Measurements from ENCODE around the gene RICTOR. TPM values are rescaled to one million over a fixed set of nuclear protein-coding genes. Genes with fewer than 3 reads are reported as not detected.

The RICTOR gene
- polyA plus RNA-seq, 2 of the 4 experiments (the other 2 are of a cell fraction), result 6.5 to 28.5 TPM

- TF ChIP-seq CTCF (IDR thresholded peaks at IDR 0.05) (no peak), POLR2AphosphoS2 (conservative IDR thresholded peaks at IDR 0.05; ENCODE audit: low read length) (no peak), PBX3 (IDR thresholded peaks at IDR 0.05) (no peak), TP53 (CRISPR knock-in tag; IDR thresholded peaks at IDR 0.05) (no peak), FOSL2 (IDR thresholded peaks at IDR 0.05) (no peak), FOSL2 (CRISPR knock-in tag; IDR thresholded peaks at IDR 0.05) (no peak)
These were observed 177.4 kb downstream of the RICTOR start (continued) for GRCh38 chr5:38896760-38897159.

GRCh38 chr5:38892363-38892762, 181.8 kb downstream of the RICTOR start:
- TF ChIP-seq EHF (CRISPR knock-in tag; IDR thresholded peaks at IDR 0.05) (no peak), CEBPB (IDR thresholded peaks at IDR 0.05) (no peak), POLR2AphosphoS2 (conservative IDR thresholded peaks at IDR 0.05; ENCODE audit: low read length) (no peak; the same call in 1 of the 2 replicates), RNF2 (IDR thresholded peaks at IDR 0.05; ENCODE audit: borderline replicate concordance, low read depth) (no peak), BHLHE40 (IDR thresholded peaks at IDR 0.05; ENCODE audit: low read depth, low read length) (no peak), GATA3 (IDR thresholded peaks at IDR 0.05; ENCODE audit: borderline replicate concordance) (no peak), REST (IDR thresholded peaks at IDR 0.05) (no peak), MYC (IDR thresholded peaks at IDR 0.05; ENCODE audit: borderline replicate concordance, low read length) (no peak), FOXS1 (CRISPR knock-in tag; IDR thresholded peaks at IDR 0.05) (no peak), CHD2 (IDR thresholded peaks at IDR 0.05; ENCODE audit: low read length, partially characterized antibody) (no peak), RARB (CRISPR knock-in tag; IDR thresholded peaks at IDR 0.05) (no peak), CHD4 (IDR thresholded peaks at IDR 0.05; ENCODE audit: borderline replicate concordance) (no peak), MAZ (IDR thresholded peaks at IDR 0.05; ENCODE audit: borderline replicate concordance, low read depth, low read length) (no peak), NR3C1 (IDR thresholded peaks at IDR 0.05) (no peak), TFCP2L1 (CRISPR knock-in tag; IDR thresholded peaks at IDR 0.05) (no peak)
- Histone ChIP-seq H3K4me1 (no peaks in the 10 kb centered on the region), H3K9me3 (peaks cover 28% of the 10 kb centered on the region), H3K4me2 (no peak overlapping the region), H3K4me3 (no peak overlapping the region), H3K27ac (no peak overlapping the region)
- POLR2A ChIA-PET, result no interaction called here
- ATAC-seq (no peak), DNase-seq (ENCODE audit: low read depth in 1 of 2, low spot score in 1 of 2) (no peak), FAIRE-seq (no peak)
- CTCF ChIA-PET, result interaction anchor here (1.0 to 2.7 kb wide), 5 partner anchors 13 to 451 kb away, joined by 3 to 13 read pairs (median 6); no protein-coding TSS in a partner anchor
- WGBS (ENCODE audit: missing lambda C conversion rate), result 87% methylated on average over 3 of the region's 3 CpGs

- ATAC-seq (peak; percentile 44 to 51; a peak in 4 of 6 replicates), DNase-seq (ENCODE audit: low read depth in 1 of 2, low spot score in 1 of 2) (no peak), FAIRE-seq (no peak)
- Histone ChIP-seq H3K4me2 (no peak overlapping the region), H3K27ac (no peak overlapping the region), H3K9me3 (peaks cover 26% of the 10 kb centered on the region), H3K4me3 (no peak overlapping the region), H3K4me1 (no peaks in the 10 kb centered on the region)
- 96% methylated on average over 6 of the region's 6 CpGs for WGBS (ENCODE audit: missing lambda C conversion rate)
- TF ChIP-seq RNF2 (IDR thresholded peaks at IDR 0.05; ENCODE audit: borderline replicate concordance, low read depth) (no peak), HOXB13 (CRISPR knock-in tag; IDR thresholded peaks at IDR 0.05; ENCODE audit: low read depth) (no peak), ESRRA (IDR thresholded peaks at IDR 0.05; ENCODE audit: borderline replicate concordance, low read length) (no peak), ZNF302 (CRISPR knock-in tag; IDR thresholded peaks at IDR 0.05) (no peak), RARB (CRISPR knock-in tag; IDR thresholded peaks at IDR 0.05) (no peak), HDAC2 (IDR thresholded peaks at IDR 0.05) (no peak)
- POLR2A ChIA-PET, result no interaction called here
- CTCF ChIA-PET, result no interaction called here
These were observed 182.6 kb downstream of the RICTOR start for GRCh38 chr5:38891563-38891962.
